K562 (cell line): ENCODE measurements around the gene ZNF480. TPM values are rescaled to one million over a fixed set of nuclear protein-coding genes. Genes with fewer than 3 reads are reported as not detected.
A peak's percentile ranks its signal among the peaks of the same experiment; 100 is the strongest.

Experiments used
- CBX1 ChIP-seq: sonication (generic); IDR thresholded peaks from 2 replicates; pipeline ENCODE4 v1.6.1; 2016; ENCODE audit warnings: antibody characterized with exemption, low read depth, mild to moderate bottlenecking
- CREM ChIP-seq: IDR thresholded peaks from 2 replicates; pipeline ENCODE4 v1.6.1; 2014; ENCODE audit warnings: antibody characterized with exemption, low read depth
- GABPB1 ChIP-seq: sonication (generic); formaldehyde crosslinking; IDR thresholded peaks from 2 replicates; pipeline ENCODE4 v1.8.0; 2022; ENCODE audit warnings: mild to moderate bottlenecking, missing genetic modification reagents
- HNRNPH1 ChIP-seq: fragments of 200-400 bp; formaldehyde crosslinking; optimal IDR thresholded peaks from 2 replicates; pipeline ENCODE3; 2017; ENCODE audit warnings: low read depth, mild to moderate bottlenecking, low read length, moderate library complexity
- RCOR1 ChIP-seq, 2 experiments: IDR thresholded peaks; 2 replicates each; pipeline ENCODE4 v1.6.1; 2012; ENCODE audit warnings: low read depth in 2 of 2, low read length in 2 of 2, borderline replicate concordance in 1 of 2, improper control_type of control experiment in 1 of 2
- SMAD3 ChIP-seq: fragments of 450-650 bp; formaldehyde crosslinking; conservative IDR thresholded peaks from 2 replicates; pipeline ENCODE4 v1.4.0; 2020; ENCODE audit warnings: mild to moderate bottlenecking
- TARDBP ChIP-seq: fragments of 450-650 bp; IDR thresholded peaks from 2 replicates; pipeline ENCODE4 v1.6.1; 2016
- ZZZ3 ChIP-seq: fragments of 450-650 bp; IDR thresholded peaks from 2 replicates; pipeline ENCODE4 v1.6.1; 2016; ENCODE audit warnings: antibody characterized with exemption, mild to moderate bottlenecking, moderate library complexity
- polyA plus RNA-seq, 8 experiments: library from polyadenylated mRNA; depleted of rRNA in 4 of 8; stranded (reverse) in 5 of 8; unstranded in 3 of 8; fragments of >200 nt; fragmentation: Nextera tagmentation in 2 of 8; fragmentation: Illumina TruSeq in 1 of 8; extraction: Ambion mirVana in 2 of 8; extraction: Trizol in 1 of 8; gene quantifications; 2 replicates each; pipeline versions ENCODE4 v1.2.1 to v1.2.3, GENCODE V29; 2011 to 2014; ENCODE audit warnings: inconsistent platforms in 1 of 8, missing spikeins in 1 of 8
- total RNA-seq, 7 experiments: library from RNA; depleted of rRNA in 6 of 7; stranded (reverse); fragments of >200 nt in 6 of 7; fragmentation: Illumina TruSeq in 2 of 7; extraction: Trizol in 2 of 7; gene quantifications; 2 replicates each; pipeline versions ENCODE4 v1.2.1 to v1.2.3, GENCODE V29; 2011 to 2021; ENCODE audit warnings: low replicate concordance in 1 of 7
- TF ChIP-seq, protein P1 (sequence below): fragments of 450-650 bp; IDR thresholded peaks from 2 replicates; pipeline ENCODE4 v1.6.1; 2016; ENCODE audit warnings: borderline replicate concordance
- TF ChIP-seq, protein P2 (sequence below): fragments of 450-650 bp; formaldehyde crosslinking; IDR thresholded peaks from 2 replicates; pipeline ENCODE4 v1.4.0; 2020; ENCODE audit warnings: mild to moderate bottlenecking
- TF ChIP-seq, protein P3 (sequence below), 2 experiments: fragments of 150-350 bp in 1 of 2; IDR thresholded peaks; 2 replicates each; pipeline ENCODE4 v1.6.1; 2012 to 2016; ENCODE audit warnings: low read depth in 2 of 2, low read length in 2 of 2, mild to moderate bottlenecking in 1 of 2, moderate library complexity in 1 of 2

ZNF480 gene
- total and polyA plus RNA-seq, 9 of the 15 experiments (the other 6 are each of a cell fraction or from before 2014, with no cell fraction given), result 10.4 to 31.1 (median 22.3) TPM

DNA sequence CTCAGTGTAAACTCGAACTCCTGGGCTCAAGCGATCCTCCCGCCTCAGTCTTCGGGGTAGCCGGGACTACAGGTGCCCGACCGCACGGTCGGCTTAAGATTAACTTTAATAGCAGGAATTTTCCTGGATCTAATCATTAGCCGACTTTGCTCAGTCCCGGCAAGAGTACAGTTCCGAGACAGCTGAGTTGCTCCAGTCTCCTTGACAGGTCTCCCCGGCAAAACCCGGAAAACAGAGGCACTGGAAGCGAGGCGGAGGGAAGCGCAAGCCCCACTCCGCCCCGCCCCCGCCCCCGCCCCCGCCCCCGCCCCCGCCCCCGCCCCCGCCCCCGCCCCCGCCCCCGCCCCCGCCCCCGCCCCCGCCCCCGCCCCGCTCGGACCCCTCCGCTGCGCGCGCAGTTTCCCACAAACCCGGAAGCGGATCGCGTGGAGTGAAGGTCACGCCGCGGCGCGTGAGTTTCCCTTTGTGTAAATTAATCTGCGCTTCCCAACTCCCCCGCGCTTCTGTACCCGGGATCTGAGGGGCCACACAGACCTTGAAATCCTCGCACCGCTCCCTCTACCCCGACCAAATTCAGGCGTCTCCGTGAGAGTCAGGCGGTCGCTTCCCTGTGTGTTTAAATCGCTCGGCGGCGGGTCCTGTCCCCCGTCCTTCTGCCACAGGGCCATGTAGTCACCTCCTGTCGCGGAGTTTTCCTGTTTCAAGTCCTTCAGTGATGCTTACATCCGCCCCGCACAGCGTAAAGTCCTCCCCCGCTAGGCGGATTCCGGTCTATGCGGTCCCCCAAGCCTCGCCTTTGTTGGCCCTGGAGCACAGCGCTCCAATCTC is at the start of gene ZNF480 (continued):
- TF ChIP-seq, protein P1, sequence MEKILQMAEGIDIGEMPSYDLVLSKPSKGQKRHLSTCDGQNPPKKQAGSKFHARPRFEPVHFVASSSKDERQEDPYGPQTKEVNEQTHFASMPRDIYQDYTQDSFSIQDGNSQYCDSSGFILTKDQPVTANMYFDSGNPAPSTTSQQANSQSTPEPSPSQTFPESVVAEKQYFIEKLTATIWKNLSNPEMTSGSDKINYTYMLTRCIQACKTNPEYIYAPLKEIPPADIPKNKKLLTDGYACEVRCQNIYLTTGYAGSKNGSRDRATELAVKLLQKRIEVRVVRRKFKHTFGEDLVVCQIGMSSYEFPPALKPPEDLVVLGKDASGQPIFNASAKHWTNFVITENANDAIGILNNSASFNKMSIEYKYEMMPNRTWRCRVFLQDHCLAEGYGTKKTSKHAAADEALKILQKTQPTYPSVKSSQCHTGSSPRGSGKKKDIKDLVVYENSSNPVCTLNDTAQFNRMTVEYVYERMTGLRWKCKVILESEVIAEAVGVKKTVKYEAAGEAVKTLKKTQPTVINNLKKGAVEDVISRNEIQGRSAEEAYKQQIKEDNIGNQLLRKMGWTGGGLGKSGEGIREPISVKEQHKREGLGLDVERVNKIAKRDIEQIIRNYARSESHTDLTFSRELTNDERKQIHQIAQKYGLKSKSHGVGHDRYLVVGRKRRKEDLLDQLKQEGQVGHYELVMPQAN, result peak; percentile 85; the same call in 1 of the 2 replicates
- no peak for TF ChIP-seq SMAD3
- TF ChIP-seq, protein P2, sequence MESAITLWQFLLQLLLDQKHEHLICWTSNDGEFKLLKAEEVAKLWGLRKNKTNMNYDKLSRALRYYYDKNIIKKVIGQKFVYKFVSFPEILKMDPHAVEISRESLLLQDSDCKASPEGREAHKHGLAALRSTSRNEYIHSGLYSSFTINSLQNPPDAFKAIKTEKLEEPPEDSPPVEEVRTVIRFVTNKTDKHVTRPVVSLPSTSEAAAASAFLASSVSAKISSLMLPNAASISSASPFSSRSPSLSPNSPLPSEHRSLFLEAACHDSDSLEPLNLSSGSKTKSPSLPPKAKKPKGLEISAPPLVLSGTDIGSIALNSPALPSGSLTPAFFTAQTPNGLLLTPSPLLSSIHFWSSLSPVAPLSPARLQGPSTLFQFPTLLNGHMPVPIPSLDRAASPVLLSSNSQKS (CRISPR knock-in tag), result no peak
- TF ChIP-seq GABPB1 (CRISPR knock-in tag), result 0 out of 2 replicates have a peak, but pooled peaks have one; percentile 30
- no peak for TF ChIP-seq HNRNPH1
- TF ChIP-seq CBX1, result 0 out of 2 replicates have a peak, but pooled peaks have one; percentile 30
- TF ChIP-seq, protein P3, sequence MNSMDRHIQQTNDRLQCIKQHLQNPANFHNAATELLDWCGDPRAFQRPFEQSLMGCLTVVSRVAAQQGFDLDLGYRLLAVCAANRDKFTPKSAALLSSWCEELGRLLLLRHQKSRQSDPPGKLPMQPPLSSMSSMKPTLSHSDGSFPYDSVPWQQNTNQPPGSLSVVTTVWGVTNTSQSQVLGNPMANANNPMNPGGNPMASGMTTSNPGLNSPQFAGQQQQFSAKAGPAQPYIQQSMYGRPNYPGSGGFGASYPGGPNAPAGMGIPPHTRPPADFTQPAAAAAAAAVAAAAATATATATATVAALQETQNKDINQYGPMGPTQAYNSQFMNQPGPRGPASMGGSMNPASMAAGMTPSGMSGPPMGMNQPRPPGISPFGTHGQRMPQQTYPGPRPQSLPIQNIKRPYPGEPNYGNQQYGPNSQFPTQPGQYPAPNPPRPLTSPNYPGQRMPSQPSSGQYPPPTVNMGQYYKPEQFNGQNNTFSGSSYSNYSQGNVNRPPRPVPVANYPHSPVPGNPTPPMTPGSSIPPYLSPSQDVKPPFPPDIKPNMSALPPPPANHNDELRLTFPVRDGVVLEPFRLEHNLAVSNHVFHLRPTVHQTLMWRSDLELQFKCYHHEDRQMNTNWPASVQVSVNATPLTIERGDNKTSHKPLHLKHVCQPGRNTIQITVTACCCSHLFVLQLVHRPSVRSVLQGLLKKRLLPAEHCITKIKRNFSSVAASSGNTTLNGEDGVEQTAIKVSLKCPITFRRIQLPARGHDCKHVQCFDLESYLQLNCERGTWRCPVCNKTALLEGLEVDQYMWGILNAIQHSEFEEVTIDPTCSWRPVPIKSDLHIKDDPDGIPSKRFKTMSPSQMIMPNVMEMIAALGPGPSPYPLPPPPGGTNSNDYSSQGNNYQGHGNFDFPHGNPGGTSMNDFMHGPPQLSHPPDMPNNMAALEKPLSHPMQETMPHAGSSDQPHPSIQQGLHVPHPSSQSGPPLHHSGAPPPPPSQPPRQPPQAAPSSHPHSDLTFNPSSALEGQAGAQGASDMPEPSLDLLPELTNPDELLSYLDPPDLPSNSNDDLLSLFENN (IDR thresholded peaks at IDR 0.05; ENCODE audit: low read depth in 2 of 2, low read length in 2 of 2), result 0 out of 4 replicates have a peak, but pooled peaks of 1 of the 2 experiments have one; percentile 13
- peak; percentile 35; the same call in 1 of the 2 replicates for TF ChIP-seq CREM
- TF ChIP-seq ZZZ3, result no peak
- no peak for TF ChIP-seq RCOR1 (IDR thresholded peaks at IDR 0.05; ENCODE audit: borderline replicate concordance in 1 of 2, low read depth in 2 of 2, low read length in 2 of 2)
- TF ChIP-seq TARDBP, result no peak
